GM12801 (cell line): ENCODE measurements around the gene MYO18A.

Experiments used
- TF ChIP-seq, protein P1 (sequence below): IDR thresholded peaks from one replicate; pipeline ENCODE4 v1.5.1; 2011; ENCODE audit warnings: control low read depth; ENCODE audit not compliant: insufficient read length; ENCODE audit errors: extremely low read depth

Gene MYO18A

DNA sequence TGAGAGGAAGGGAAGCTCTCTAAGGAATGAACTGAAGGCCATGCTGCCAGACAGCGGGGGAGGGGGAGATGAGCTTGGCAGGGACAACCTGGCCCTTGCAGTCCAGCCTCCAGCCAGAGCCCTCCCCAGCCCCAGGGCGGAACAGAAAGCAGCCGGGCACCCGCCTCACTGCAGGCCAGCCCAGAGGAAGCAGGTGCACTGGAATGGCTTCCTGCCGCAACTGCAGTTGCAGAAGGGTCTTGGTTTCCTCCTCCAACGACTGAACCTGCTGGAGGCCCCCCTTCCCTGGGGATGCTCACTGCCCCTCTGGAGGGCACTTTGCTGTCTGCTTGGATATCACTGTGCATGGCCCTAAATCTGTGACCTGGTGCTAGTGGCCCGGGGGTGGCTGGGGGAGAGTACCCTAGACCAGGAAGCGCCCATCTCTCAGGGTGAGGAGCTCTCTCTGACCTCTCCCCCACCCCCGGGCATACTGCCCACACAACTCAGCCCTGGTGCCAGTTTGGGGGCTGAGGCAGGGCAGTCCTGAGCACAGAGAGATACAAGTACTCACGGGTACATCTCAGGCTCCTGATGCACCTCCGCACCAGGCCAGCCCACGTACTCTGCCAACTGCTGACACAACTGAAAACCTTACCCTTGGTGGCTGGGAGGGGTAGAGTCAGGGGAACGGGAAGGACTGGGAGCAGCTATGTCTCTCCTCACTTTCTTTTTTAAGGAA lies 41.1 kb downstream of the MYO18A start:
- TF ChIP-seq, protein P1, sequence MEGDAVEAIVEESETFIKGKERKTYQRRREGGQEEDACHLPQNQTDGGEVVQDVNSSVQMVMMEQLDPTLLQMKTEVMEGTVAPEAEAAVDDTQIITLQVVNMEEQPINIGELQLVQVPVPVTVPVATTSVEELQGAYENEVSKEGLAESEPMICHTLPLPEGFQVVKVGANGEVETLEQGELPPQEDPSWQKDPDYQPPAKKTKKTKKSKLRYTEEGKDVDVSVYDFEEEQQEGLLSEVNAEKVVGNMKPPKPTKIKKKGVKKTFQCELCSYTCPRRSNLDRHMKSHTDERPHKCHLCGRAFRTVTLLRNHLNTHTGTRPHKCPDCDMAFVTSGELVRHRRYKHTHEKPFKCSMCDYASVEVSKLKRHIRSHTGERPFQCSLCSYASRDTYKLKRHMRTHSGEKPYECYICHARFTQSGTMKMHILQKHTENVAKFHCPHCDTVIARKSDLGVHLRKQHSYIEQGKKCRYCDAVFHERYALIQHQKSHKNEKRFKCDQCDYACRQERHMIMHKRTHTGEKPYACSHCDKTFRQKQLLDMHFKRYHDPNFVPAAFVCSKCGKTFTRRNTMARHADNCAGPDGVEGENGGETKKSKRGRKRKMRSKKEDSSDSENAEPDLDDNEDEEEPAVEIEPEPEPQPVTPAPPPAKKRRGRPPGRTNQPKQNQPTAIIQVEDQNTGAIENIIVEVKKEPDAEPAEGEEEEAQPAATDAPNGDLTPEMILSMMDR, result no peak

DNA sequence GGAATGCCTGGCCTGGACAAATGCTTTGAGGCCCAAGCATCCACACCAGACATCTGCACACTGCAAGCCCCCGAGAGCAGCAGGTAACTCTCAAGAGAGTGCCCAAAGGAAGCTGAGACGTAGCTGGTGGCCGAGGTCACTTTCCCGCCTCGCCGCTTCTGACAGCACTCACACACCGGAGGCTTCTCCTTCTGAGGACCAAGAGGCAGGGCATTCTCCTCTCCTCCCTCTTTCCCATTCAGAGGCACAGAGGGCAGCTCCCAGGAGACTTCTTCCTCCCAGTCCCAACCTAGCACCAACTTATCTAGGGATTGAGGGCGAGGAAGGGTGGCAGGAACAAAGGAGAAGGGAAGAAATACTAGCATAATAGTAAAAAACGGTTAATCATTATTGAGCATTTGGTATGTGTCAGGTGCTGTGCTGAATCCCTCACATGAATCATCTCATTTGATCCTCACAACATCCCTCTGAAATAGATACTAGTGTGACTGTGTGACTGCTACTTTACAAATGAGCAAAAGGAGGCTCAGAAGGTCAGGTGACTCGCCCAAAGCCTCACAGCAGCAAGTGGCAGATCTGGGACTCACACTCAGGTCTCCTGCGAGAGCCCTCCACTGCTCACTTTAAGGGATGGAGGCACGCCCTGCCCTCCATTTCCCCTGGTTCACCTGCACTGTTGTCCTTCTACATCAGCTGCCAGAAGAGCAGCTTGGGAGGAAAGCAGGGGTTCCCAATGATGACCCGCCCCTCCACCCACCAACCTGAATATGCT lies 41.8 kb downstream of the MYO18A start:
- TF ChIP-seq, protein P1, result no peak

DNA sequence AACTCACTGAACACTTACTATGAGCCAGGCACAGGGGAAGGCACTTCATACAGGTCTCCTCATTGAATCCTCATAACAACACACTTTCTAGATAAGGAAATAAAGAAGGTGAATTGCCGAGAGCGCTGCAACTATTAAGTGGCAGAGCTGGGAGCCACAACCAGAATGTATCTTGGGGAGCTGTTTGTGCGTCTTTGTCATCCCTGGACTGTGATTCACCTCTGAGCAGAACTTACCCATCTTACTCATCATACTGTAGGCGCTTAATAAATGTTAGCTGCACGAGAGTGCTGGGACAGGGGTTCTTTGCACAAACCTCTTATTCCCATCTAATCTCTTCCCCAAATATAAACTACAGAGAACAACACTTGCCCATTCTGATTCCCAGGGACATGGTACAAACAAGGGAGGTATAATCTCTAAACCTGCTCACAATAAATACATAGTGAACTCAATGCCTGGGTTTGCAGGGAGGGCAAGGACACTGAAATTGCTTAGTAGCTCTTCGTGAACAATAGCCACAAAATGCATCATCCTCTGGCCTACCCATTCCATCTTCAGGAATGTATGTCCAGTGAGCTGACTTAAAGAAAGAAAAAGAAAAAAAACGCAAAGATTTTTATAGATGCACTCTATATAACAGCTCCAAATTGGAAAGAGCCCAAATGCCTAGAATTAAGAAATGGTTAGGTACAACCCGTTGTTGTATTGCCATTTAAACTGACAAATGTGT lies 43.0 kb downstream of the MYO18A start:
- TF ChIP-seq, protein P1, result no peak

DNA sequence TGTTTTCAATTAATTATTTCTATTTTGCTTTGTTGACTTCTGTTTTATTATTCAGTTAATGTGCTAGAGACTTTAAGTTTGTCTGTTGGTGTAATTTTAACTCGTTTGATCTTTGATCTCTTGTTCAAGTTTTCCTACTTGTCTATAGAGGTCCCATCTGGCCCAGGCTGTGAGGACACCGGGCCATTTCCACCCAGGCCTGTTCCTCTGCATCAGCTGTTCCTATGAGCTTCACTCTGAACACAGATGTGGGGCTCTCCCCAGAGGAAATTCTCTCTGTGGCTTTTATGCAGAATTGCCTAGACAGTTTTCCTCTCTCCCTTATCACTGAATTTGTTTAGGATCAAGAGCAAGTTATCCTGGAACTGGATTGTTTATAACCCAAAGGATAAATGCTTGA lies 44.7 kb downstream of the MYO18A start:
- TF ChIP-seq, protein P1, result no peak

DNA sequence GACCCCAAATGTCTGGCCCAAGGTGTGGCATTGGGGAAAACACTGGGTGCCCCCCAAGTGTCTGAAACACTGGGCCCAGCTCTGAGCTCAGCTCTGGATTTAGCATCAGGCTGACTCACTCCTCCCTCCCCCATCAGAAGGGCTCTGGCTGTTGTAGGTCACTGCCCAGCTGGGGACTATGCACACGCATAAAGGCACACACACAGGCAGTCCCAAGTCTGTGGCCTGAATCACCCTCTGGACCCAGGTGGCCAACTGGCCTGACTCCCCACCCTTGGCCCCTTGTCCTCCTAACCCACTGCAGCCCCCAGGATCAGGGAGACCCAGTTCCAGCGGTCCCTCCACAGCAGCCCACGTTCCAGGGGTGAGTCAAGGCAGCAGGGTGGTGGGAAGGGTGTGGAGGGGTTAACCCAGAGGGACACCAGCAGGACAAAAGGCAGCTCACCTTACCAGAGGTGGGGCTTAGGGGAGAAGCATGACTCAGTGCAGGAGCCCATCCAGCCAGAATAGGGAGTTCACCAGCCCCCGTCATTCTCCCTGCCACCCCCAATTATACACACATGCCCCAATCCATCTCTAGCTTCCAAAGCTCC lies 47.0 kb downstream of the MYO18A start:
- TF ChIP-seq, protein P1, result no peak

DNA sequence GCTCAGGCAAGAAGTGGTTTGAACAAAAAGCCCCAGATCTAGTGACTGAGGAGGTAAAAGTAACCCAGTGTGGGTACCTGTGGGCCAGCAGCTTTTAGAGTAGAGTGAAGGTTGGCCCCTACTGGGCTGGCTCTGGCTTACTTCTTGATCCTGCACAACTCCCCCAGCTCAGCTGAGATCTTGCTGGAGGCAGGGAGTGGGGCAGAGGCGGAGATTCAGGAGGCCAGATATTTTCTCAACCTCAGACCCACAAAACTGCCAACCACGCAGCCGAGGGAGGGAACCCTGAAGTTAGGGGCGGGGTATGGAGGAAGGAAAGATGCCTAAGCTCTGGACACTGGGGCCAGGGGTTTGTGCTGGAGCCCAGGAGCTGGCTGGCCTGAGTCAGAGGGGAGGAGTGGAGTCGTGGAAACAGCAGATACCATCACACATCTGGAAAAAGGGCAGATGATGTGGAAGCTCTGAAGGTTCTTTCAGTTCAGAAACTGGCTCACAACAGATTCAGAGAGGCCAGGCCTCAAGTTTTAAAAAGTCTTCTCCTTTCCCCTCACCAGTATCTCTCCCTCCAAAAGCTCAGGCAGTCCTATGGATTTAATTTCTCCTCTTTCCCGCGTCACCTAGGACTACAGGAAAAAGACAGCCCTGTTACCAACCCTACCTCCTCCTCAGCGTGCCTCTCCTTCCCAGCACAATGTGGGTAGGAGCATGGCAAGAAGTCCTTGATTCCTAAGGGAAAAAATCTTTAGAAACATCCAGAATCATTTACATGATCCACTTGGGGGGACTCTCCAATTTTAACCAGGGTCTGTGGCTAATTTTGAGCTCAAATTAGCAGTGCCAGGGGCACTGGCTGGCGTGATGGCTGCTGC lies 48.1 kb downstream of the MYO18A start:
- TF ChIP-seq, protein P1, result no peak
